GM12878 (cell line): Measurements from ENCODE around the gene CASP8AP2. TPM values are rescaled to one million over a fixed set of nuclear protein-coding genes. Genes with fewer than 3 reads are reported as not detected.
"Not testable (repeated sequence)": the region's sequence is repeated elsewhere in the genome, so short reads cannot be mapped to it uniquely, and the experiment has no call there.

ENCODE experiments used
- ATAC-seq: fragments of 200-7000 bp; cut with Tn5 transposase; 3 replicates; pipeline ENCODE4 v1.9.1; 2020; ENCODE audit warnings: mild to moderate bottlenecking, moderate library complexity
- BruUV-seq: library from RNA; stranded (reverse); fragments of 400-500 nt; replicated peaks from 2 replicates; lab custom pipeline; 2021; lab: Mats Ljungman, UMichigan
- CTCF ChIA-PET: fragments of 300-600 bp; sonication (Branson Sonifier 250); formaldehyde crosslinking; extraction: SDS; loops from one replicate; lab custom pipeline; 2021; ENCODE audit warnings: inconsistent platforms; lab: Yijun Ruan, JAX
- POLR2A ChIA-PET: fragments of 350-600 bp; formaldehyde crosslinking; extraction: SDS; loops from one replicate; lab custom pipeline; 2021; ENCODE audit warnings: inconsistent platforms; lab: Charles Lee
- RAD21 ChIA-PET: fragments of 300-600 bp; sonication (Branson Sonifier 250); formaldehyde crosslinking; loops from one replicate; lab custom pipeline; 2023; ENCODE audit warnings: antibody characterized with exemption; ENCODE audit not compliant: unreplicated experiment; lab: Charles Lee
- SMC1A ChIA-PET: fragments of 300-600 bp; sonication (Branson Sonifier 250); formaldehyde crosslinking; loops from one replicate; lab custom pipeline; 2023; ENCODE audit not compliant: unreplicated experiment, uncharacterized antibody; lab: Charles Lee
- DNase-seq: peaks from one replicate; pipeline ENCODE4 v3.0.0-alpha.2; 2011; ENCODE audit warnings: low read depth, low spot score
- FAIRE-seq: peaks from 3 replicates; lab custom pipeline; 2011; peaks lifted over from hg19 to GRCh38; lab: Jason Lieb, UNC
- H2AFZ ChIP-seq: 2 replicates; pipeline ENCODE4 v1.6.0; 2011; ENCODE audit warnings: low read depth, low read length, control low read depth; ENCODE audit not compliant: control insufficient read depth
- H3K27ac ChIP-seq: 2 replicates; pipeline ENCODE4 v1.5.1; 2011; ENCODE audit warnings: control low read depth; ENCODE audit not compliant: control insufficient read depth, insufficient read depth
- H3K27me3 ChIP-seq, 2 experiments: replicated peaks in 1 of 2; 2 replicates each; pipeline versions ENCODE4 v1.6.0 to v1.6.1; 2011; ENCODE audit warnings: low read length in 1 of 2; ENCODE audit not compliant: control insufficient read depth in 2 of 2, insufficient read depth in 2 of 2
- H3K36me3 ChIP-seq, 2 experiments: 2 replicates each; pipeline ENCODE4 v1.5.1; 2011; ENCODE audit warnings: low read length in 1 of 2; ENCODE audit not compliant: control insufficient read depth in 2 of 2, insufficient read depth in 2 of 2
- H3K4me1 ChIP-seq: 2 replicates; pipeline ENCODE4 v1.6.1; 2011; ENCODE audit warnings: mild to moderate bottlenecking, low read length, moderate library complexity, mixed read lengths; ENCODE audit not compliant: control insufficient read depth, insufficient read depth
- H3K4me2 ChIP-seq: 2 replicates; pipeline ENCODE4 v1.6.0; 2011; ENCODE audit warnings: control low read depth; ENCODE audit not compliant: control insufficient read depth, insufficient read depth
- H3K4me3 ChIP-seq: fragments of 200-600 bp; sonication (generic); 2 replicates; pipeline ENCODE4 v1.5.1; 2016
- H3K79me2 ChIP-seq: 2 replicates; pipeline ENCODE4 v1.6.0; 2011; ENCODE audit warnings: low read length; ENCODE audit not compliant: control insufficient read depth, insufficient read depth
- H3K9ac ChIP-seq: 2 replicates; pipeline ENCODE4 v1.8.0; 2011; ENCODE audit warnings: low read length, control low read depth, mixed read lengths; ENCODE audit not compliant: control insufficient read depth, insufficient read depth
- H3K9me3 ChIP-seq: replicated peaks from 3 replicates; pipeline ENCODE4 v1.5.1; 2011; ENCODE audit warnings: mild to moderate bottlenecking, low read length; ENCODE audit not compliant: control insufficient read depth, insufficient read depth
- H4K20me1 ChIP-seq: 2 replicates; pipeline ENCODE4 v1.6.0; 2011; ENCODE audit not compliant: control insufficient read depth, insufficient read depth
- ASH2L ChIP-seq: fragments of 300-600, 200-600 bp; sonication (generic); IDR thresholded peaks from 2 replicates; pipeline ENCODE4 v1.6.1; 2017; ENCODE audit warnings: low read depth, mild to moderate bottlenecking, borderline replicate concordance
- ZNF217 ChIP-seq: fragments of 450-650 bp; IDR thresholded peaks from 2 replicates; pipeline ENCODE4 v1.6.1; 2017; ENCODE audit warnings: antibody characterized with exemption, mild to moderate bottlenecking
- WGBS: methylation state at CpG from one replicate; pipeline ENCODE4 v1.1.6; 2016; ENCODE audit warnings: low lambda C conversion rate; ENCODE audit not compliant: insufficient replicate concordance, insufficient coverage; ENCODE audit errors: missing lambda C conversion rate; 5-methylcytosine and 5-hydroxymethylcytosine counted together
- in situ Hi-C: fragments of 300-500 bp; cut with MboI; formaldehyde crosslinking; loops from 9 replicates; pipeline ENCODE4 v1.14.3; 2018; ENCODE audit warnings: mixed read lengths
- intact Hi-C: fragments of 100-400 bp; cut with micrococcal nuclease; formaldehyde crosslinking; loops from one replicate; pipeline ENCODE4 v1.14.2; 2022; ENCODE audit not compliant: unreplicated experiment
- polyA plus RNA-seq, 11 experiments: library from polyadenylated mRNA; depleted of rRNA in 4 of 11; unstranded in 6 of 11; stranded (reverse) in 5 of 11; fragments of >200 nt; fragmentation: Nextera tagmentation in 4 of 11; fragmentation: Illumina TruSeq in 1 of 11; extraction: Ambion mirVana in 4 of 11; extraction: Trizol in 1 of 11; gene quantifications; 1 replicate in 1 of 11; 2 replicates in 10 of 11; pipeline versions ENCODE4 v1.2.1 to v1.2.3, GENCODE V29; 2011 to 2016; ENCODE audit warnings: inconsistent platforms in 2 of 11, missing spikeins in 2 of 11, low read depth in 1 of 11
- total RNA-seq, 4 experiments: library from RNA; depleted of rRNA in 3 of 4; stranded (reverse); fragments of >200 nt in 3 of 4; fragmentation: Illumina TruSeq in 1 of 4; extraction: Trizol in 1 of 4; gene quantifications; 2 replicates each; pipeline versions ENCODE4 v1.2.1 to v1.2.3, GENCODE V29; 2013 to 2021
- TF ChIP-seq, protein P1 (sequence below): fragments of 450-650 bp; conservative IDR thresholded peaks from 2 replicates; pipeline ENCODE4 v1.6.1; 2017; ENCODE audit warnings: mild to moderate bottlenecking, moderate library complexity

The CASP8AP2 gene
- total and polyA plus RNA-seq, 10 of the 15 experiments (the other 5 are each of a cell fraction or from before 2014, with no cell fraction given): 11.1 to 28.7 (median 17.1) TPM

GRCh38 chr6:89828475-89828987 lies 1.1 kb upstream of the CASP8AP2 start:
- DNase-seq, H4K20me1 ChIP-seq, H3K27me3 ChIP-seq, H3K4me1 ChIP-seq, intact Hi-C loops, in situ Hi-C loops, FAIRE-seq, BruUV-seq, H3K9me3 ChIP-seq, ATAC-seq, H3K36me3 ChIP-seq: not testable (repeated sequence)
- H3K4me3 ChIP-seq: peak overlapping the region; percentile 87
- H3K79me2 ChIP-seq: peaks cover 24% of the 10 kb centered on the region
- H3K4me2 ChIP-seq: peak overlapping the region; percentile 90
- SMC1A ChIA-PET: interaction anchor here (0.8 to 2.0 kb wide), 4 partner anchors 9 to 39 kb away, joined by 4 to 20 read pairs (median 6); partner anchors contain the start of gene MDN1
- peak overlapping the region; percentile 79 for H3K27ac ChIP-seq
- POLR2A ChIA-PET: interaction anchor here (0.6 to 4.2 kb wide), 9 partner anchors 9 to 748 kb away, joined by 3 to 45 read pairs (median 4); partner anchors contain the start of genes LYRM2, MDN1 and PNRC1
- CTCF ChIA-PET: interaction anchor here (0.7 to 2.6 kb wide), 5 partner anchors 10 to 456 kb away, joined by 3 to 34 read pairs (median 4); partner anchors contain the start of gene MDN1
- TF ChIP-seq ZNF217 (peak; percentile 57; the same call in 1 of the 2 replicates), ASH2L (peak; percentile 45; the same call in 1 of the 2 replicates)
- TF ChIP-seq, protein P1, sequence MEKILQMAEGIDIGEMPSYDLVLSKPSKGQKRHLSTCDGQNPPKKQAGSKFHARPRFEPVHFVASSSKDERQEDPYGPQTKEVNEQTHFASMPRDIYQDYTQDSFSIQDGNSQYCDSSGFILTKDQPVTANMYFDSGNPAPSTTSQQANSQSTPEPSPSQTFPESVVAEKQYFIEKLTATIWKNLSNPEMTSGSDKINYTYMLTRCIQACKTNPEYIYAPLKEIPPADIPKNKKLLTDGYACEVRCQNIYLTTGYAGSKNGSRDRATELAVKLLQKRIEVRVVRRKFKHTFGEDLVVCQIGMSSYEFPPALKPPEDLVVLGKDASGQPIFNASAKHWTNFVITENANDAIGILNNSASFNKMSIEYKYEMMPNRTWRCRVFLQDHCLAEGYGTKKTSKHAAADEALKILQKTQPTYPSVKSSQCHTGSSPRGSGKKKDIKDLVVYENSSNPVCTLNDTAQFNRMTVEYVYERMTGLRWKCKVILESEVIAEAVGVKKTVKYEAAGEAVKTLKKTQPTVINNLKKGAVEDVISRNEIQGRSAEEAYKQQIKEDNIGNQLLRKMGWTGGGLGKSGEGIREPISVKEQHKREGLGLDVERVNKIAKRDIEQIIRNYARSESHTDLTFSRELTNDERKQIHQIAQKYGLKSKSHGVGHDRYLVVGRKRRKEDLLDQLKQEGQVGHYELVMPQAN: 0 out of 2 replicates have a peak, but pooled peaks have one; percentile 39
- H3K9ac ChIP-seq: peak overlapping the region; percentile 91
- 9% methylated on average over 12 of the region's 13 CpGs for WGBS
- RAD21 ChIA-PET: interaction anchor here (1.0 to 2.3 kb wide), 6 partner anchors 8 to 45 kb away, joined by 3 to 20 read pairs (median 6); partner anchors contain the start of gene MDN1
- peak overlapping the region; percentile 96 for H2AFZ ChIP-seq
